Measurements from ENCODE around the gene SPDYE4.
A peak's percentile ranks its signal among the peaks of the same experiment; 100 is the strongest.

The SPDYE4 gene

GRCh38 chr17:8803531-8804420 is 45.4 kb upstream of the SPDYE4 start:
- H3K4me3 ChIP-seq (ENCODE audit: low read depth, low read length, poor library complexity, severe bottlenecking), result no peak overlapping the region
- no peaks in the 10 kb centered on the region for H3K27me3 ChIP-seq (ENCODE audit: insufficient read depth, low read length)
- no peaks in the 10 kb centered on the region for H3K9me3 ChIP-seq (ENCODE audit: low read length)
- H3K27ac ChIP-seq (ENCODE audit: low read depth, low read length, poor library complexity, severe bottlenecking), result no peak overlapping the region
- H3K4me2 ChIP-seq (ENCODE audit: low read length), result no peak overlapping the region
- H3F3A ChIP-seq (ENCODE audit: insufficient read depth, low read length), result no peaks in the 10 kb centered on the region
- no peaks in the 10 kb centered on the region for H3K79me2 ChIP-seq (ENCODE audit: insufficient read depth, low read length)
- H3K4me1 ChIP-seq (ENCODE audit: insufficient read depth, low read length, severe bottlenecking), result no peaks in the 10 kb centered on the region
- no peaks in the 10 kb centered on the region for H3K9me2 ChIP-seq (ENCODE audit: low read depth, low read length)
- no peak overlapping the region for H2AFZ ChIP-seq (ENCODE audit: low read length)
- TF ChIP-seq EZH2 (IDR thresholded peaks at IDR 0.05; ENCODE audit: borderline replicate concordance, low read length), result no peak
- TF ChIP-seq, protein P1, sequence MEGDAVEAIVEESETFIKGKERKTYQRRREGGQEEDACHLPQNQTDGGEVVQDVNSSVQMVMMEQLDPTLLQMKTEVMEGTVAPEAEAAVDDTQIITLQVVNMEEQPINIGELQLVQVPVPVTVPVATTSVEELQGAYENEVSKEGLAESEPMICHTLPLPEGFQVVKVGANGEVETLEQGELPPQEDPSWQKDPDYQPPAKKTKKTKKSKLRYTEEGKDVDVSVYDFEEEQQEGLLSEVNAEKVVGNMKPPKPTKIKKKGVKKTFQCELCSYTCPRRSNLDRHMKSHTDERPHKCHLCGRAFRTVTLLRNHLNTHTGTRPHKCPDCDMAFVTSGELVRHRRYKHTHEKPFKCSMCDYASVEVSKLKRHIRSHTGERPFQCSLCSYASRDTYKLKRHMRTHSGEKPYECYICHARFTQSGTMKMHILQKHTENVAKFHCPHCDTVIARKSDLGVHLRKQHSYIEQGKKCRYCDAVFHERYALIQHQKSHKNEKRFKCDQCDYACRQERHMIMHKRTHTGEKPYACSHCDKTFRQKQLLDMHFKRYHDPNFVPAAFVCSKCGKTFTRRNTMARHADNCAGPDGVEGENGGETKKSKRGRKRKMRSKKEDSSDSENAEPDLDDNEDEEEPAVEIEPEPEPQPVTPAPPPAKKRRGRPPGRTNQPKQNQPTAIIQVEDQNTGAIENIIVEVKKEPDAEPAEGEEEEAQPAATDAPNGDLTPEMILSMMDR (IDR thresholded peaks at IDR 0.05; ENCODE audit: low read length), result peak; percentile 13; the same call in 1 of the 2 replicates
- H3K36me3 ChIP-seq (ENCODE audit: insufficient read depth, low read length), result no peaks in the 10 kb centered on the region
- H4K20me1 ChIP-seq (ENCODE audit: insufficient read depth, low read length), result no peaks in the 10 kb centered on the region
- H3K9ac ChIP-seq (ENCODE audit: low read length), result no peak overlapping the region

GRCh38 chr17:8801135-8801840 is 42.9 kb upstream of the SPDYE4 start:
- H3K4me2 ChIP-seq (ENCODE audit: low read length), result no peak overlapping the region
- no peaks in the 10 kb centered on the region for H4K20me1 ChIP-seq (ENCODE audit: insufficient read depth, low read length)
- H3K27me3 ChIP-seq (ENCODE audit: insufficient read depth, low read length), result no peaks in the 10 kb centered on the region
- H3K79me2 ChIP-seq (ENCODE audit: insufficient read depth, low read length), result no peaks in the 10 kb centered on the region
- no peaks in the 10 kb centered on the region for H3K9me2 ChIP-seq (ENCODE audit: low read depth, low read length)
- no peaks in the 10 kb centered on the region for H3K9me3 ChIP-seq (ENCODE audit: low read length)
- no peaks in the 10 kb centered on the region for H3K4me1 ChIP-seq (ENCODE audit: insufficient read depth, low read length, severe bottlenecking)
- no peaks in the 10 kb centered on the region for H3F3A ChIP-seq (ENCODE audit: insufficient read depth, low read length)
- no peak overlapping the region for H3K9ac ChIP-seq (ENCODE audit: low read length)
- no peak overlapping the region for H2AFZ ChIP-seq (ENCODE audit: low read length)
- H3K36me3 ChIP-seq (ENCODE audit: insufficient read depth, low read length), result no peaks in the 10 kb centered on the region
- no peak overlapping the region for H3K27ac ChIP-seq (ENCODE audit: low read depth, low read length, poor library complexity, severe bottlenecking)
- no peak overlapping the region for H3K4me3 ChIP-seq (ENCODE audit: low read depth, low read length, poor library complexity, severe bottlenecking)
- no peak for TF ChIP-seq EZH2 (IDR thresholded peaks at IDR 0.05; ENCODE audit: borderline replicate concordance, low read length)
- TF ChIP-seq, protein P1 (IDR thresholded peaks at IDR 0.05; ENCODE audit: low read length), result no peak

- Histone ChIP-seq H3K9me2 (ENCODE audit: low read depth, low read length) (no peaks in the 10 kb centered on the region), H3K4me2 (ENCODE audit: low read length) (no peak overlapping the region), H3K27ac (ENCODE audit: low read depth, low read length, poor library complexity, severe bottlenecking) (no peak overlapping the region), H3K4me1 (ENCODE audit: insufficient read depth, low read length, severe bottlenecking) (no peaks in the 10 kb centered on the region), H3K9me3 (ENCODE audit: low read length) (no peaks in the 10 kb centered on the region), H3K27me3 (ENCODE audit: insufficient read depth, low read length) (no peaks in the 10 kb centered on the region), H4K20me1 (ENCODE audit: insufficient read depth, low read length) (no peaks in the 10 kb centered on the region), H2AFZ (ENCODE audit: low read length) (no peak overlapping the region), H3K4me3 (ENCODE audit: low read depth, low read length, poor library complexity, severe bottlenecking) (no peak overlapping the region), H3K9ac (ENCODE audit: low read length) (no peak overlapping the region), H3F3A (ENCODE audit: insufficient read depth, low read length) (no peaks in the 10 kb centered on the region), H3K79me2 (ENCODE audit: insufficient read depth, low read length) (no peaks in the 10 kb centered on the region), H3K36me3 (ENCODE audit: insufficient read depth, low read length) (no peaks in the 10 kb centered on the region)
- no peak for TF ChIP-seq EZH2 (IDR thresholded peaks at IDR 0.05; ENCODE audit: borderline replicate concordance, low read length)
- TF ChIP-seq, protein P1 (IDR thresholded peaks at IDR 0.05; ENCODE audit: low read length), result no peak
Measured at GRCh38 chr17:8800656-8801055, 42.3 kb upstream of the SPDYE4 start.

Data from OCI-LY1 (cell line).